Sigmoid colon (tissue), 7 donors: ENCODE results near the gene RTL10. TPM values are rescaled to one million over a fixed set of nuclear protein-coding genes. Genes with fewer than 3 reads are reported as not detected.
"Not testable (repeated sequence)": the region's sequence is repeated elsewhere in the genome, so short reads cannot be mapped to it uniquely, and the experiment has no call there.

Source experiments
- DNase-seq: peaks from one replicate; pipeline ENCODE4 v3.0.0-alpha.2; 2019
- H3K27ac ChIP-seq, 4 donors: fragments of 200-600 bp; sonication (generic); one replicate each; pipeline ENCODE4 v1.5.1; 2016 to 2019; ENCODE audit warnings: mild to moderate bottlenecking in 1 of 4
- H3K27me3 ChIP-seq, 3 donors: fragments of 200-600 bp; sonication (generic); one replicate each; pipeline ENCODE4 v1.5.1; 2019; ENCODE audit warnings: mild to moderate bottlenecking in 1 of 3
- H3K36me3 ChIP-seq, 4 donors: fragments of 200-600 bp; sonication (generic); one replicate each; pipeline ENCODE4 v1.5.1; 2016 to 2019
- H3K4me1 ChIP-seq, 4 donors: fragments of 200-600 bp; sonication (generic); one replicate each; pipeline ENCODE4 v1.5.1; 2017 to 2019
- H3K4me3 ChIP-seq, 4 donors: fragments of 200-600 bp; sonication (generic); one replicate each; pipeline ENCODE4 v1.5.1; 2017 to 2019; ENCODE audit warnings: mild to moderate bottlenecking in 2 of 4, moderate library complexity in 1 of 4
- H3K9me3 ChIP-seq, 4 donors: fragments of 200-600 bp in 3 of 4; sonication (generic) in 3 of 4; one replicate each; pipeline versions ENCODE4 v1.5.1 to v1.6.1; 2013 to 2019
- EP300 ChIP-seq, 4 donors: sonication (generic); formaldehyde crosslinking; IDR thresholded peaks; one replicate each; pipeline ENCODE4 v1.6.1; 2017; ENCODE audit warnings: antibody characterized with exemption in 4 of 4
- POLR2A ChIP-seq, 2 donors: fragments of 450-650 bp; IDR thresholded peaks; one replicate each; pipeline ENCODE4 v1.6.1; 2016; ENCODE audit warnings: antibody characterized with exemption in 2 of 2, mild to moderate bottlenecking in 2 of 2, moderate library complexity in 2 of 2
- POLR2AphosphoS5 ChIP-seq, 4 donors: sonication (generic); formaldehyde crosslinking; IDR thresholded peaks; one replicate each; pipeline ENCODE4 v1.6.1; 2017; ENCODE audit warnings: antibody characterized with exemption in 4 of 4
- WGBS, 2 donors: extraction: QIAGEN DNeasy Blood & Tissue Kit; methylation state at CpG; one replicate each; pipeline ENCODE4 v1.1.7; 2013; 5-methylcytosine and 5-hydroxymethylcytosine counted together
- intact Hi-C: fragments of 100-400 bp; cut with DNase I; formaldehyde crosslinking; loops from one replicate; pipeline ENCODE4 v1.15.1; 2023
- polyA plus RNA-seq, 3 donors: library from polyadenylated mRNA; stranded (reverse); fragments of 200-250 nt; gene quantifications; one replicate each; pipeline ENCODE4 v1.2.3, GENCODE V29; 2013
- total RNA-seq, 4 donors: library from RNA; depleted of rRNA; stranded (reverse); fragments of >200 nt; gene quantifications; one replicate each; pipeline ENCODE4 v1.1.0, GENCODE V29; 2016
- TF ChIP-seq, protein P1 (sequence below), 4 experiments: fragments of 450-650 bp in 3 of 4; fragments of 200-600 bp in 1 of 4; IDR thresholded peaks; one replicate each; pipeline ENCODE4 v1.5.1; 2016 to 2019; ENCODE audit warnings: antibody characterized with exemption in 4 of 4, mild to moderate bottlenecking in 3 of 4, moderate library complexity in 2 of 4
- donor health status: healthy with polysubstance abuse.
- donor health status: Bipolar disorder and iron deficiency.
- donor health status: healthy.

The RTL10 gene
- total and polyA plus RNA-seq, 7 donors, result 1.8 to 15.0 (median 7.8) TPM

DNA sequence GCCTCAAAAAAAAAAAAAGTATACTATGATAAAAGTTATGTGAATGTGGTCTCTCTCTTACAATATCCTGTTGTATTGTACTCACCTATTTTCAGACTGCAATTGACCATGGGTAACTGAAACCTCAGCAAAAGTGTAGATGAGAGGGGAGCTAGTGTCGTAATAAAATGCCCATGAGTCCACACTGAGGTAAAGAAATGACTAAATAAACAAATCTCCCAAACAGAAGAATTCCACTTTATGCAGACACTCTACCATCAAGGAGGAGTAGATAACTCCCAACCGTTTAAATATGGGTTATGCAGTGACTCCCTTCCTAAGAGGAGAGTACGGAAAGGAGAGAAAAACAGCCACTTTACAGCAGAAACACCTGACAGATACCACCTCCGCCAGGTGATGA lies 14.6 kb downstream of the RTL10 start:
- H3K4me1 ChIP-seq, result peaks cover 0 to 13% (median 10%) of the 10 kb centered on the region in 4 donors
- no peak for DNase-seq
- H3K27ac ChIP-seq, result no peak overlapping the region
- H3K9me3 ChIP-seq, result no peaks in the 10 kb centered on the region
- no peaks in the 10 kb centered on the region for H3K27me3 ChIP-seq
- H3K4me3 ChIP-seq, result no peak overlapping the region
- intact Hi-C loops, result no loop called here
- TF ChIP-seq POLR2AphosphoS5 (IDR thresholded peaks at IDR 0.05), result no peak
- TF ChIP-seq EP300 (IDR thresholded peaks at IDR 0.05), result no peak
- no peak for TF ChIP-seq POLR2A (IDR thresholded peaks at IDR 0.05)
- TF ChIP-seq, protein P1, sequence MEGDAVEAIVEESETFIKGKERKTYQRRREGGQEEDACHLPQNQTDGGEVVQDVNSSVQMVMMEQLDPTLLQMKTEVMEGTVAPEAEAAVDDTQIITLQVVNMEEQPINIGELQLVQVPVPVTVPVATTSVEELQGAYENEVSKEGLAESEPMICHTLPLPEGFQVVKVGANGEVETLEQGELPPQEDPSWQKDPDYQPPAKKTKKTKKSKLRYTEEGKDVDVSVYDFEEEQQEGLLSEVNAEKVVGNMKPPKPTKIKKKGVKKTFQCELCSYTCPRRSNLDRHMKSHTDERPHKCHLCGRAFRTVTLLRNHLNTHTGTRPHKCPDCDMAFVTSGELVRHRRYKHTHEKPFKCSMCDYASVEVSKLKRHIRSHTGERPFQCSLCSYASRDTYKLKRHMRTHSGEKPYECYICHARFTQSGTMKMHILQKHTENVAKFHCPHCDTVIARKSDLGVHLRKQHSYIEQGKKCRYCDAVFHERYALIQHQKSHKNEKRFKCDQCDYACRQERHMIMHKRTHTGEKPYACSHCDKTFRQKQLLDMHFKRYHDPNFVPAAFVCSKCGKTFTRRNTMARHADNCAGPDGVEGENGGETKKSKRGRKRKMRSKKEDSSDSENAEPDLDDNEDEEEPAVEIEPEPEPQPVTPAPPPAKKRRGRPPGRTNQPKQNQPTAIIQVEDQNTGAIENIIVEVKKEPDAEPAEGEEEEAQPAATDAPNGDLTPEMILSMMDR (IDR thresholded peaks at IDR 0.05), result no peak
- H3K36me3 ChIP-seq, result no peaks in the 10 kb centered on the region
- 83 to 84% methylated on average over 4 of the region's 4 CpGs for WGBS, 2 donors

DNA sequence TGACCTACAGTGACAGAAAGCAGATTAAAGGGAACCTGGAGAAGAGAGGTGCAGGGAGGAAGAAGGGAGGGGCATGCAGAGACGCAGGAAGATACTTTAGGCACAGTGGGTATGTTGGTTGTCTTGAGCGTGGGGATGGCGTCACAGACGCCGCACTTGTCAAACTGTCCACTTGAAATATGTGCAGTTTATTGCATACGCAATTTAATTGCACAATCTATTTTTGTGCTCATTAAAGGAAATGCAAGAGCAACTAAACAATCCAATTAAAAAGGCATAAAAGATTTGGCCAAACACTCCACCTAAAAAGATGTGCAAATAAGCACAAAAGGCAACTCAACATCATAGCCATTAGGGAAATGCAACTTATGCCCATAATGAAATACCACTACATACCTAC lies 16.8 kb downstream of the RTL10 start:
- no peak for DNase-seq
- Histone ChIP-seq H3K4me3 (no peak overlapping the region), H3K9me3 (no peaks in the 10 kb centered on the region), H3K27me3 (no peaks in the 10 kb centered on the region), H3K36me3 (no peaks in the 10 kb centered on the region), H3K27ac (no peak overlapping the region), H3K4me1 (no peaks in the 10 kb centered on the region)
- TF ChIP-seq, protein P1 (IDR thresholded peaks at IDR 0.05), result no peak
- TF ChIP-seq POLR2A (IDR thresholded peaks at IDR 0.05) (no peak), EP300 (IDR thresholded peaks at IDR 0.05) (no peak), POLR2AphosphoS5 (IDR thresholded peaks at IDR 0.05) (no peak)
- 91 to 93% methylated on average over 6 of the region's 6 CpGs for WGBS, 2 donors
- intact Hi-C loops, result no loop called here

DNA sequence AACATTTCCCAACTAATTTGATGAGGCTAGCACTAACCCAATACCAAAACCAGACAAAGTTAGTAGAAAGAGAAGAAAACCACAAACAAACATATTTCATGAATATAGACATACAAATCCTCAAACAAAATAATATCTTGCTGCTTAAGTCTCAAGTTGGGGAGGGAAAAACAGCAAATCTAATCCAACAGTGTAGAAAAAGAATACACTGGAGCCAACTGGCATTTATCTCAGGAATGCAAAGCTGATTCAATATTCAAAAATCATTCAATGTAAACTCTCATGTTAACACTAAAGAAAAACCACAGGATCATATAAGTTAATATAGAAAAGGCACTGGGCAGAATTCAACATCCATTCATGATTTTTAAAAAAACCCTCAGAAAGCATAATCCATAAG lies 18.2 kb downstream of the RTL10 start:
- H3K36me3 ChIP-seq, result no peaks in the 10 kb centered on the region
- no peaks in the 10 kb centered on the region for H3K27me3 ChIP-seq
- H3K27ac ChIP-seq, result no peak overlapping the region
- no peak for DNase-seq
- intact Hi-C loops, result no loop called here
- no peak overlapping the region for H3K4me3 ChIP-seq
- H3K4me1 ChIP-seq, result no peaks in the 10 kb centered on the region
- H3K9me3 ChIP-seq, result no peaks in the 10 kb centered on the region
- TF ChIP-seq, protein P1 (IDR thresholded peaks at IDR 0.05), result no peak
- TF ChIP-seq POLR2A (IDR thresholded peaks at IDR 0.05) (no peak), EP300 (IDR thresholded peaks at IDR 0.05) (no peak), POLR2AphosphoS5 (IDR thresholded peaks at IDR 0.05) (no peak)

DNA sequence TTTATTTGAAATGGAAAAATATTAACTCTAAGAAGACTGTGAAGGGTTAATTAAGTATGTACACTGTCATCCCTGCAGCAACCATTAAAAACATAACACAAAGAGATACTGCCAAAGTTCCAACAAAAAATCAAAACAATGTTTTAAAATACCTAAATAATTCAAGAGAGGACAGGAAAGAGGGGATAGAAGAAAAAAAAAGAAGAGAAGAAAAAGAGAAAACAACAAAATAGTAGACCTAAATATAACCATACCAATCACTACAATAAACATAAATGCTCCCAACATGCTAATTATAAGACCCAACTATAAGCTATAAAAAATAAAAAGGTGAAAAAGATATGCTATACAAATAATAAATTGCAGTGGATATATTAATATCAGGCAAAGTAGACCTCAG lies 20.1 kb downstream of the RTL10 start:
- Histone ChIP-seq H3K9me3 (no peaks in the 10 kb centered on the region), H3K4me3 (no peak overlapping the region), H3K27ac (no peak overlapping the region), H3K27me3 (no peaks in the 10 kb centered on the region), H3K36me3 (no peaks in the 10 kb centered on the region), H3K4me1 (no peaks in the 10 kb centered on the region)
- TF ChIP-seq POLR2A (IDR thresholded peaks at IDR 0.05) (no peak), POLR2AphosphoS5 (IDR thresholded peaks at IDR 0.05) (no peak)
- intact Hi-C loops, result no loop called here
- no peak for DNase-seq

DNA sequence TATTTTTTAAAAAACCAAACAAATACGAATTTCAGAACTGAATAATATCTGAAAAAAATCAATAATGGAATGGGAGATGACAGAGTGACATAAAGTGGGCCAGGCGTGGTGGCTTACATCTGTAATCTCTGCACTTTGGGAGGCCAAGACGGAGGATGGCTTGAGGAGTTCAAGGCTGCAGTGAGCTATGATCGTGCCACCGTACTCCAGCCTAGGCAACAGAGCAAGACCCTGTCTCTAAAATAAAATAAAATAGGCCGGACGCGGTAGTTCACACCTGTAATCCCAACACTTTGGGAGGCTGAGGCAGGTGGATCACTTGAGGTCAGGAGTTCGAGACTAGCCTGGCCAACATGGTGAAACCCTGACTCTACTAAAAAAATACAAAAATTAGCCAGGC lies 21.3 kb downstream of the RTL10 start:
- H3K9me3 ChIP-seq, intact Hi-C loops, DNase-seq, H3K27ac ChIP-seq, H3K4me1 ChIP-seq, H3K36me3 ChIP-seq, H3K27me3 ChIP-seq, H3K4me3 ChIP-seq: not testable (repeated sequence)
- 91 to 96% methylated on average over 9 of the region's 9 CpGs for WGBS, 2 donors

DNA sequence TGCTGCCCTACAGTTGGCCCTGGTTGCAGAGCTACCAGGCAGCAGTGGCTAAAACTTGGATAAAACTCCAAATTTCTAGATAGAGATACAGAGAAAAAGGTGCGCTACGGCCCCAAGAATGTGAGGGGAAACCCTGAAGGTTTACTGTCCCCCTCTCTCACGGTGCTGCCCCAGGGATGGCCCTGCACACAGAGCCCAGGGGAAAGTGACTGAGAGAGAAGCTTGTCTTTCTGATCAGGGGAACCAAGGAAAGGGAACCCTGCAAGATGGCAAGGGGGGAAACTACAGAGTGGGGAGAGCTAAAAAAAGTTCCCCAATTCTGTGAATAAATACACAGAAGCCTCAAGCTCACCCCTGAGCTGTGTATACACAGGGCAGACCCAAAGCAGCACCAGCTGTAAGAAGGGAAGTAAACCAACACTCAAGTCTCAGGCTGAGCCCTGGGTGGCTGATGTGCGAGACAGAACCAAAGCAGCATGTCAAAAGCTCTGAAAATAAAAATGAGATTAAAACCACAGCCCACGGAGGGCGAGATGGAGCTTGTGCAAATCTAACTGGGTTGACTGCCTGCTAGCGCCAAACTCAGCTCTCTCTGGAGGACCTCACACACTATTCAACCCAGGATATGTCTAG lies 22.1 kb downstream of the RTL10 start:
- no peaks in the 10 kb centered on the region for H3K9me3 ChIP-seq

DNA sequence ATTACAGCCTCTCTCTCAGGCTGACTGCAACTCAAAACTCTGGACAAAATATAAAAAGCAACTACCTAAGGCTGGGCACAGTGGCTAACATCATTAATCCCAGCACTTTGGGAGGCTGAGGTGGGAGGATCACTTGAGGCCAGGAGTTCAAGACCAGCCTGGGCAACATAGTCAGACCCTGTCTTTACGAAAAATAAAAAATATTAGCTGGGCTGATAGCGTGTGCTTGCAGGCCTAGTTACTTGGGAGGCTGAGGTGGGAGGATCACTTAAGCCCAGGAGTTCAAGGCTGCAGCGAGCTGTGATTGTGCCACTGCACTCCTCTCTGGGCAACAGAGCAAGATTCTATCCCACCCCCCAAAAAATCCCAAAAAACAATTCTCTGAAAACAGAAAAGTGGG lies 22.7 kb downstream of the RTL10 start:
- WGBS, 2 donors, result 77 to 94% methylated on average over 3 of the region's 3 CpGs
- H3K4me3 ChIP-seq, H3K27ac ChIP-seq, H3K4me1 ChIP-seq, intact Hi-C loops, H3K9me3 ChIP-seq, H3K27me3 ChIP-seq, H3K36me3 ChIP-seq: not testable (repeated sequence)
- DNase-seq, result peak; percentile 26

More for the DNA sequence above, 22.1 kb downstream of the RTL10 start:
- Histone ChIP-seq H3K4me1 (no peaks in the 10 kb centered on the region), H3K27ac (no peak overlapping the region), H3K4me3 (no peak overlapping the region), H3K36me3 (no peaks in the 10 kb centered on the region), H3K27me3 (no peaks in the 10 kb centered on the region)
- DNase-seq, result no peak
- TF ChIP-seq EP300 (IDR thresholded peaks at IDR 0.05), result no peak
- TF ChIP-seq POLR2A (IDR thresholded peaks at IDR 0.05), result no peak
- TF ChIP-seq, protein P1 (IDR thresholded peaks at IDR 0.05), result no peak
- TF ChIP-seq POLR2AphosphoS5 (IDR thresholded peaks at IDR 0.05), result no peak
- intact Hi-C loops, result no loop called here
- WGBS, 2 donors, result 70 to 90% methylated on average over 7 of the region's 7 CpGs
